ENCODE data around the gene SIGLEC12. TPM values are rescaled to one million over a fixed set of nuclear protein-coding genes. Genes with fewer than 3 reads are reported as not detected.

The SIGLEC12 gene
- total RNA-seq = under 1 TPM in 3 of 5 experiments, not detected in 2; 0.21 to 0.29 (median 0.27) TPM
- polyA plus RNA-seq = under 1 TPM in 1 of 2 donors, not detected in 1; 0.09 TPM
- not detected for total RNA-seq

- Mint-ChIP-seq H3K27ac (peak within 1 kb of the TSS in 1 of 9 donors; percentile 70), H3K27me3 (peaks cover 0 to 6% (median 3%) of the 10 kb centered on the region in 5 donors), H3K9me3 (peaks cover 4 to 16% (median 8%) of the 10 kb centered on the region in 11 donors), H3K4me1 (peaks cover 0 to 23% (median 6%) of the 10 kb centered on the region in 7 donors), H3K4me3 (peak within 1 kb of the TSS in 2 of 10 donors; percentile 27 to 64), H3K36me3 (peaks cover 0 to 10% (median 6%) of the 10 kb centered on the region in 5 donors)
- CTCF ChIA-PET = no interaction called here
- H3K36me3 ChIP-seq (ENCODE audit: control insufficient read depth in 2 of 3, insufficient read depth in 3 of 3, low read length in 3 of 3) = no peaks in the 10 kb centered on the region
- no peak within 1 kb of the TSS for H3K4me3 ChIP-seq (ENCODE audit: low read length)
- ATAC-seq = peak; percentile 80
- no peaks in the 10 kb centered on the region for H3K27me3 ChIP-seq (ENCODE audit: control insufficient read depth in 2 of 2, insufficient read depth in 2 of 2, low read length in 2 of 2)
- intact Hi-C loops (cut with micrococcal nuclease) = no loop called here
- DNase-seq = peak in 1 of 9 donors; percentile 35
- POLR2A ChIA-PET = no interaction called here
- peaks cover 0 to 7% of the 10 kb centered on the region in 2 donors for H3K4me1 ChIP-seq (ENCODE audit: control insufficient read depth in 2 of 2, insufficient read depth in 2 of 2, low read length in 2 of 2)
- no peak within 1 kb of the TSS for H3K27ac ChIP-seq (ENCODE audit: low read depth, low read length)
- H3K9me3 ChIP-seq (ENCODE audit: control insufficient read depth in 2 of 3, low read length in 3 of 3) = peaks cover 0 to 7% (median 0%) of the 10 kb centered on the region in 3 experiments
These were observed at the start of gene SIGLEC12 for GRCh38 chr19:51501594-51502263. SIGLEC12 (minus strand) TSS chr19:51501800; CDS start chr19:51501733, 67 bp downstream.

- Mint-ChIP-seq H3K4me3 (peak overlapping the region in 1 of 10 donors; percentile 45), H3K9me3 (peaks cover 0 to 23% (median 3%) of the 10 kb centered on the region in 11 donors), H3K27me3 (peaks cover 31 to 81% (median 69%) of the 10 kb centered on the region in 5 donors), H3K27ac (no peak overlapping the region), H3K36me3 (peaks cover 0 to 12% (median 0%) of the 10 kb centered on the region in 5 donors), H3K4me1 (peaks cover 8 to 40% (median 10%) of the 10 kb centered on the region in 7 donors)
- Histone ChIP-seq H3K4me1 (ENCODE audit: control insufficient read depth in 2 of 2, insufficient read depth in 2 of 2, low read length in 2 of 2) (no peaks in the 10 kb centered on the region), H3K27ac (ENCODE audit: low read depth, low read length) (no peak overlapping the region), H3K36me3 (ENCODE audit: control insufficient read depth in 2 of 3, insufficient read depth in 3 of 3, low read length in 3 of 3) (no peaks in the 10 kb centered on the region), H3K4me3 (ENCODE audit: low read length) (no peak overlapping the region), H3K9me3 (ENCODE audit: control insufficient read depth in 2 of 3, low read length in 3 of 3) (no peaks in the 10 kb centered on the region), H3K27me3 (ENCODE audit: control insufficient read depth in 2 of 2, insufficient read depth in 2 of 2, low read length in 2 of 2) (peaks cover 0 to 7% of the 10 kb centered on the region in 2 donors)
- CTCF ChIA-PET = no interaction called here
- no peak for DNase-seq
- ATAC-seq = no peak
- POLR2A ChIA-PET = no interaction called here
- intact Hi-C loops (cut with micrococcal nuclease) = no loop called here
These were observed 49.5 kb upstream of the SIGLEC12 start for GRCh38 chr19:51550848-51551672.

- ATAC-seq (no peak), DNase-seq (peak in 1 of 9 donors; percentile 8)
- Histone ChIP-seq H3K27ac (ENCODE audit: low read depth, low read length) (no peak overlapping the region), H3K9me3 (ENCODE audit: control insufficient read depth in 2 of 3, low read length in 3 of 3) (no peaks in the 10 kb centered on the region), H3K27me3 (ENCODE audit: control insufficient read depth in 2 of 2, insufficient read depth in 2 of 2, low read length in 2 of 2) (peaks cover 0 to 7% of the 10 kb centered on the region in 2 donors), H3K36me3 (ENCODE audit: control insufficient read depth in 2 of 3, insufficient read depth in 3 of 3, low read length in 3 of 3) (no peaks in the 10 kb centered on the region), H3K4me1 (ENCODE audit: control insufficient read depth in 2 of 2, insufficient read depth in 2 of 2, low read length in 2 of 2) (no peaks in the 10 kb centered on the region), H3K4me3 (ENCODE audit: low read length) (no peak overlapping the region)
- ChIA-PET POLR2A (interaction anchor here (0.7 kb wide), 1 partner anchor 598 kb away, joined by 5 read pairs; no protein-coding TSS in a partner anchor), CTCF (no interaction called here)
- Mint-ChIP-seq H3K9me3 (peaks cover 0 to 20% (median 2%) of the 10 kb centered on the region in 11 donors), H3K27ac (no peak overlapping the region), H3K4me1 (peaks cover 8 to 40% (median 10%) of the 10 kb centered on the region in 7 donors), H3K4me3 (peak overlapping the region in 1 of 10 donors; percentile 35), H3K27me3 (peaks cover 28 to 80% (median 66%) of the 10 kb centered on the region in 5 donors), H3K36me3 (peaks cover 0 to 12% (median 0%) of the 10 kb centered on the region in 5 donors)
- intact Hi-C loops (cut with micrococcal nuclease) = no loop called here
These were observed 48.1 kb upstream of the SIGLEC12 start for GRCh38 chr19:51549533-51550324.

GRCh38 chr19:51548891-51549305, 47.3 kb upstream of the SIGLEC12 start:
- Mint-ChIP-seq H3K27me3 (peaks cover 28 to 73% (median 64%) of the 10 kb centered on the region in 5 donors), H3K36me3 (peaks cover 0 to 12% (median 0%) of the 10 kb centered on the region in 5 donors), H3K4me3 (no peak overlapping the region), H3K27ac (no peak overlapping the region), H3K4me1 (peaks cover 8 to 40% (median 10%) of the 10 kb centered on the region in 7 donors), H3K9me3 (peaks cover 0 to 15% (median 2%) of the 10 kb centered on the region in 11 donors)
- no peak overlapping the region for H3K27ac ChIP-seq (ENCODE audit: low read depth, low read length)
- H3K9me3 ChIP-seq (ENCODE audit: control insufficient read depth in 2 of 3, low read length in 3 of 3) = no peaks in the 10 kb centered on the region
- ChIA-PET POLR2A (no interaction called here), CTCF (no interaction called here)
- no peak for ATAC-seq
- H3K4me3 ChIP-seq (ENCODE audit: low read length) = no peak overlapping the region
- H3K27me3 ChIP-seq (ENCODE audit: control insufficient read depth in 2 of 2, insufficient read depth in 2 of 2, low read length in 2 of 2) = peaks cover 0 to 7% of the 10 kb centered on the region in 2 donors
- H3K4me1 ChIP-seq (ENCODE audit: control insufficient read depth in 2 of 2, insufficient read depth in 2 of 2, low read length in 2 of 2) = no peaks in the 10 kb centered on the region
- DNase-seq = peak in 1 of 9 donors; percentile 13
- intact Hi-C loops (cut with micrococcal nuclease) = no loop called here
- H3K36me3 ChIP-seq (ENCODE audit: control insufficient read depth in 2 of 3, insufficient read depth in 3 of 3, low read length in 3 of 3) = no peaks in the 10 kb centered on the region

GRCh38 chr19:51548213-51548651, 46.6 kb upstream of the SIGLEC12 start:
- Mint-ChIP-seq H3K27ac (peak overlapping the region in 1 of 9 donors; percentile 54), H3K4me1 (peaks cover 8 to 40% (median 10%) of the 10 kb centered on the region in 7 donors), H3K9me3 (peaks cover 0 to 11% (median 2%) of the 10 kb centered on the region in 11 donors), H3K36me3 (peaks cover 0 to 12% (median 0%) of the 10 kb centered on the region in 5 donors), H3K4me3 (peak overlapping the region in 1 of 10 donors; percentile 37), H3K27me3 (peaks cover 30 to 71% (median 62%) of the 10 kb centered on the region in 5 donors)
- no peaks in the 10 kb centered on the region for H3K4me1 ChIP-seq (ENCODE audit: control insufficient read depth in 2 of 2, insufficient read depth in 2 of 2, low read length in 2 of 2)
- H3K4me3 ChIP-seq (ENCODE audit: low read length) = no peak overlapping the region
- no peaks in the 10 kb centered on the region for H3K36me3 ChIP-seq (ENCODE audit: control insufficient read depth in 2 of 3, insufficient read depth in 3 of 3, low read length in 3 of 3)
- H3K27me3 ChIP-seq (ENCODE audit: control insufficient read depth in 2 of 2, insufficient read depth in 2 of 2, low read length in 2 of 2) = peaks cover 0 to 6% of the 10 kb centered on the region in 2 donors
- DNase-seq (peak in 1 of 9 donors; percentile 10), ATAC-seq (no peak)
- no peak overlapping the region for H3K27ac ChIP-seq (ENCODE audit: low read depth, low read length)
- intact Hi-C loops (cut with micrococcal nuclease) = no loop called here
- CTCF ChIA-PET = interaction anchor here (1.3 kb wide), 1 partner anchor 34 kb away, joined by 3 read pairs; no protein-coding TSS in a partner anchor
- POLR2A ChIA-PET = no interaction called here
- no peaks in the 10 kb centered on the region for H3K9me3 ChIP-seq (ENCODE audit: control insufficient read depth in 2 of 3, low read length in 3 of 3)
